ENCODE data around the gene MYL3. TPM values are rescaled to one million over a fixed set of nuclear protein-coding genes. Genes with fewer than 3 reads are reported as not detected.
"Not testable (repeated sequence)": the region's sequence is repeated elsewhere in the genome, so short reads cannot be mapped to it uniquely, and the experiment has no call there.

Gene MYL3
- polyA plus RNA-seq (2011; rRNA removed) = not detected in 2 replicates
- polyA minus RNA-seq (2011; rRNA and poly(A)+ RNA removed) = not detected in 2 replicates

DNA sequence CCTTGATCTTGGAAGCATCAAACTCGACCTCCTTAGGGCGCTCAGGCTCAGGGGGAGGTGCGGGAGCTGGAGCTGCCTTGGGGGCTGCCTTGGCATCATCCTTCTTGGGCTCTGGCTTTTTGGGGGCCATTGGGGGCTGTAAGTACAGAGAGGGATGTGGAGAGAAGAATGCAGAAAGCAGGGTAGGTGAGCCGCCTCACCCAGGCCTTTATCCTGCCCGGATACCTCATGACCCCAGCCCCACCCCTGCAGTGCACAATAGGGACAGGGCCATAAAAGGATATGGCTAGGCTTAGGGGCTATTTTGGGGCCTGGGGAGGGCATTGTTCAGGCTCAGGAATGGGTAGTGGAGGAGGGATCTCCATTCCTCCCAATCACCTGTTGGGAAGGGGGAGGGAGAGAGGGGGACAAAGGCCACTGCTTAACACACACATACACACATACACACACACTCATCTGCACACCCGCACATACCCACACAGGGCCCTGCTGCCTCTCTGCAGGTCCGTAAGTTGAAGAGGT lies at the start of gene MYL3:
TSS of gene MYL3 (minus strand) at position 184 of the 522 bp plus-strand sequence. CDS start at position 130, 54 bp downstream.
- H3K4me3 ChIP-seq (ENCODE audit: low read depth, low read length) = no peak within 1 kb of the TSS
- H3K27me3 ChIP-seq (ENCODE audit: control insufficient read depth, insufficient read depth, low read length) = peaks cover 32% of the 10 kb centered on the region
- ChIA-PET CTCF (interaction anchor here (0.6 to 0.9 kb wide), 2 partner anchors 17 to 32 kb away, joined by 3 to 5 read pairs; no protein-coding TSS in a partner anchor), POLR2A (no interaction called here)
- no peaks in the 10 kb centered on the region; the same call in 1 of the 2 replicates for H3K9me3 ChIP-seq (ENCODE audit: control insufficient read depth, insufficient read depth, low read length)
- no peak for DNase-seq (ENCODE audit: low read depth, low spot score)
- H3K27ac ChIP-seq (ENCODE audit: low read depth, low read length) = no peak within 1 kb of the TSS
- TF ChIP-seq, protein P1, sequence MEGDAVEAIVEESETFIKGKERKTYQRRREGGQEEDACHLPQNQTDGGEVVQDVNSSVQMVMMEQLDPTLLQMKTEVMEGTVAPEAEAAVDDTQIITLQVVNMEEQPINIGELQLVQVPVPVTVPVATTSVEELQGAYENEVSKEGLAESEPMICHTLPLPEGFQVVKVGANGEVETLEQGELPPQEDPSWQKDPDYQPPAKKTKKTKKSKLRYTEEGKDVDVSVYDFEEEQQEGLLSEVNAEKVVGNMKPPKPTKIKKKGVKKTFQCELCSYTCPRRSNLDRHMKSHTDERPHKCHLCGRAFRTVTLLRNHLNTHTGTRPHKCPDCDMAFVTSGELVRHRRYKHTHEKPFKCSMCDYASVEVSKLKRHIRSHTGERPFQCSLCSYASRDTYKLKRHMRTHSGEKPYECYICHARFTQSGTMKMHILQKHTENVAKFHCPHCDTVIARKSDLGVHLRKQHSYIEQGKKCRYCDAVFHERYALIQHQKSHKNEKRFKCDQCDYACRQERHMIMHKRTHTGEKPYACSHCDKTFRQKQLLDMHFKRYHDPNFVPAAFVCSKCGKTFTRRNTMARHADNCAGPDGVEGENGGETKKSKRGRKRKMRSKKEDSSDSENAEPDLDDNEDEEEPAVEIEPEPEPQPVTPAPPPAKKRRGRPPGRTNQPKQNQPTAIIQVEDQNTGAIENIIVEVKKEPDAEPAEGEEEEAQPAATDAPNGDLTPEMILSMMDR (IDR thresholded peaks at IDR 0.05; ENCODE audit: low read depth, low read length) = no peak

DNA sequence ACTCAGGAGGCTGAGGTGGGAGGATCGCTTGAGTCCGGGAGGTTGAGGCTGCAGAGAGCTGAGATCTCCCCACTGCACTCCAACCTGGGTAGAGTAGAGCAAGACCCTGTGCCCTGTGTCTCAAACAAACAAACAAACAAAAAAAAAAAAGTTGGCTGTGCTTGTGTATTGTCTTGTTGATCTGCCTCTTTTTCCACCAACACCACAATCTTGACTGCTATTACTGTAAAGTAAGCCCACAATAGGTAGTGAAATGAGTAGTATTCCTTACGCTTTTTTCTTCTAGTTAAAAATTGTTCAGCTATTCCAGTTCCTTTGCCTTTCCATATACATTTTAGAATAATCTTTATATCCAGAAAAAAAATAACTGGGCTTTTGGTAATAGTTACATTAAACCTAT lies 49.7 kb upstream of the MYL3 start:
- H3K4me3 ChIP-seq (ENCODE audit: low read depth, low read length) = no peak overlapping the region
- TF ChIP-seq, protein P1 (IDR thresholded peaks at IDR 0.05; ENCODE audit: low read depth, low read length) = no peak
- H3K27me3 ChIP-seq (ENCODE audit: control insufficient read depth, insufficient read depth, low read length) = no peaks in the 10 kb centered on the region
- peaks cover 5% of the 10 kb centered on the region; the same call in 1 of the 2 replicates for H3K9me3 ChIP-seq (ENCODE audit: control insufficient read depth, insufficient read depth, low read length)
- ChIA-PET POLR2A (no interaction called here), CTCF (interaction anchor here (0.7 to 2.5 kb wide), 8 partner anchors 10 to 411 kb away, joined by 3 to 13 read pairs (median 4); no protein-coding TSS in a partner anchor)
- H3K27ac ChIP-seq (ENCODE audit: low read depth, low read length) = no peak overlapping the region
- no peak for DNase-seq (ENCODE audit: low read depth, low spot score)

DNA sequence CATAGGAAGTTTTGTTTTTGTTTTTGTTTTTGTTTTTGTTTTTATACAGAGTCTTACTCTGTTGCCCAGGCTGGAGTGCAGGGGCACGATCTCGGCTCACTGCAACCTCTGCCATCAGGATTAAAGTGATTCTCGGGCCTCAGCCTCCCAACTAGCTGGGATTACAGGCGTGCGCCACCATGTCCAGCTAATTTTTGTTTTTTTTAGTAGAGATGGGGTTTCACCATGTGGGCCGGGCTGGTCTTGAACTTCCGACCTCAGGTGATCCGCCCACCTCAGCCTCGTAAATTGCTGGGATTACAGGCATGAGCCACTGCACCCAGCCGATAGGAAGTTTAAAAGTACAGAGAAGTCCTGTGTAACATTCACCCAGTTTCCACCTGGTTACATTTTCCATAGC lies 47.7 kb upstream of the MYL3 start:
- POLR2A ChIA-PET; H3K27me3 ChIP-seq (ENCODE audit: control insufficient read depth, insufficient read depth, low read length); H3K4me3 ChIP-seq (ENCODE audit: low read depth, low read length); H3K9me3 ChIP-seq (ENCODE audit: control insufficient read depth, insufficient read depth, low read length); H3K27ac ChIP-seq (ENCODE audit: low read depth, low read length); DNase-seq (ENCODE audit: low read depth, low spot score): not testable (repeated sequence)
- CTCF ChIA-PET = interaction anchor here (1.6 kb wide), 1 partner anchor 25 kb away, joined by 4 read pairs; no protein-coding TSS in a partner anchor

DNA sequence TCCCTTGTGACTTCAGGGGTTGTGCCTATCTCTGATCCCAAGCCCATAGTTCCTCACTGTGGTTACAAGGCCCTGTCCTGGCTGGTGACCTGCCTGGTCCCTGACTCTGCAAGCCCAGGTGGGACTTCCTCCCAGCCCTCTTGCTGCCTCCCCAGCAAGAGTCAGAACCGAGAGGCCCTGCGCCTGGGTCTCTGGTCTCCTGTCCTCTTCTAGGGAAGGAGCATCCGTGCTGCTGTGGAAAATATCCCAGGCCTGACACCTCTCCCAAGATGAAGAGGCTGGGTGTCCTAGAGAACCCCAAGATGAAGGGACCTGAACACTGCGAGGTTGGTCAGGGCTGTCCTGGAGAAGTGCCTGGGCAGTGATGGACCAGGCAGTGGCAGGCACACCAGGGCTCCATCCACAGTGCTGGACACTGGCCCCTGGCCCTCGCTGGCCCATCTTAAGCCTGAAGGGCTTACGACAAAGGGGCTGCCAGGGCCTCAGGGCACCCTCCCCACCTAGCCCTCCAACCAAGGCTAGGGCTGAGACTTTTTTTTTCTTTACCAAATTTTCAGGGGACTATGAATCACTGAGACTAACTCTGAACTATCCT lies 47.0 kb upstream of the MYL3 start:
- no peak overlapping the region for H3K4me3 ChIP-seq (ENCODE audit: low read depth, low read length)
- no peak overlapping the region for H3K27ac ChIP-seq (ENCODE audit: low read depth, low read length)
- ChIA-PET CTCF (interaction anchor here (0.5 to 2.5 kb wide), 27 partner anchors 8 to 461 kb away, joined by 3 to 31 read pairs (median 5); no protein-coding TSS in a partner anchor), POLR2A (interaction anchor here (1.1 to 1.5 kb wide), 2 partner anchors 65 to 66 kb away, joined by 3 to 4 read pairs; no protein-coding TSS in a partner anchor)
- H3K27me3 ChIP-seq (ENCODE audit: control insufficient read depth, insufficient read depth, low read length) = no peaks in the 10 kb centered on the region
- no peaks in the 10 kb centered on the region for H3K9me3 ChIP-seq (ENCODE audit: control insufficient read depth, insufficient read depth, low read length)
- no peak for DNase-seq (ENCODE audit: low read depth, low spot score)
- TF ChIP-seq, protein P1 (IDR thresholded peaks at IDR 0.05; ENCODE audit: low read depth, low read length) = no peak

DNA sequence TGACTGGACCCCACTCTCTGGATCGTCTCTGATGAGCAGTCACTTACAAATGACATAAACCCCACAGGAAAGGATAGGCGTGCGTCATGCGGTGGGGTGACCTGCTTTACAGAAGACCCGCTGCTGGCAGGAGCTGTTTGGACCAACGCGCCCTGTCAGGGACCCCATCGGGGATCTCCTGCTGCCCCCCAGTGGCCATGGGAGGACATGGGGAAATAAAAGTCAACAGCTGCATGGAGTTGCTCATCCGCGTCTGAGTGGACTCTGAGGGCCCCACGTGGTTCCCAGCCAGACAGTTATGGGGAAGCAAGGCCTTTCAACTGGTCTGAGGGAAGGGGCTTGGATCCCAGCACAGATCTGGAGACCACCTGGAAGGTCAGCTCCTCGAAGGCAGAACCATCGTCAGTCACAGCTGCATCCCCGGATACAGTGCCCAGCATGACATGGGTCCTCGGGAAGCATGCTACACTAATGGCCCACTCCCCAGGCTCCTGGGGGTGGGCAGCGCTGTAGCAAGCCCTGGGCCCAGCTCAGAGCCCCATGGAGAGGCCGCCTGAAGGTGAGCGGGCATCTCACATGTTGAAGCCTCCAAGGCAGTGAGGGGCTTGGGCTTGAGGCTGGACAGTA lies 46.4 kb upstream of the MYL3 start:
- POLR2A ChIA-PET = interaction anchor here (0.5 to 1.5 kb wide), 3 partner anchors 64 to 186 kb away, joined by 3 to 4 read pairs (median 3); no protein-coding TSS in a partner anchor
- Histone ChIP-seq H3K9me3 (ENCODE audit: control insufficient read depth, insufficient read depth, low read length) (no peaks in the 10 kb centered on the region), H3K4me3 (ENCODE audit: low read depth, low read length) (no peak overlapping the region), H3K27me3 (ENCODE audit: control insufficient read depth, insufficient read depth, low read length) (no peaks in the 10 kb centered on the region), H3K27ac (ENCODE audit: low read depth, low read length) (no peak overlapping the region)
- peak; percentile 53 for DNase-seq (ENCODE audit: low read depth, low spot score)
- CTCF ChIA-PET = interaction anchor here (0.5 to 2.5 kb wide), 30 partner anchors 9 to 462 kb away, joined by 3 to 31 read pairs (median 4); no protein-coding TSS in a partner anchor
- TF ChIP-seq, protein P1 (IDR thresholded peaks at IDR 0.05; ENCODE audit: low read depth, low read length) = peak; percentile 96

Data from AG04450 (cell line).